ENCODE data around the gene MBOAT7. TPM values are rescaled to one million over a fixed set of nuclear protein-coding genes. Genes with fewer than 3 reads are reported as not detected.

MBOAT7 gene
- total and polyA plus RNA-seq, 2 donors = 8.2 to 24.6 TPM

- no peak overlapping the region for H3K27ac ChIP-seq (ENCODE audit: low read depth in 1 of 2, low read length in 1 of 2)
- peaks cover 17 to 18% of the 10 kb centered on the region in 2 donors for H3K4me1 ChIP-seq (ENCODE audit: control insufficient read depth in 2 of 2, insufficient read depth in 2 of 2, low read length in 2 of 2)
- no peak for DNase-seq (ENCODE audit: low read depth in 6 of 9, low spot score in 9 of 9)
- H3K4me3 ChIP-seq (ENCODE audit: low read length in 2 of 2) = no peak overlapping the region
- H3K27me3 ChIP-seq (ENCODE audit: control insufficient read depth in 2 of 2, insufficient read depth in 1 of 2, low read length in 1 of 2) = no peaks in the 10 kb centered on the region
- H3K36me3 ChIP-seq (ENCODE audit: control insufficient read depth in 2 of 2, insufficient read depth in 2 of 2, low read length in 1 of 2) = peaks cover 17 to 20% of the 10 kb centered on the region in 2 donors
- H3K9me3 ChIP-seq (ENCODE audit: control insufficient read depth in 2 of 2, insufficient read depth in 1 of 2, low read length in 1 of 2) = no peaks in the 10 kb centered on the region
- 97% methylated on average over 11 of the region's 11 CpGs for WGBS
Observed at GRCh38 chr19:54193011-54193410, 3.6 kb upstream of the MBOAT7 start.

DNA sequence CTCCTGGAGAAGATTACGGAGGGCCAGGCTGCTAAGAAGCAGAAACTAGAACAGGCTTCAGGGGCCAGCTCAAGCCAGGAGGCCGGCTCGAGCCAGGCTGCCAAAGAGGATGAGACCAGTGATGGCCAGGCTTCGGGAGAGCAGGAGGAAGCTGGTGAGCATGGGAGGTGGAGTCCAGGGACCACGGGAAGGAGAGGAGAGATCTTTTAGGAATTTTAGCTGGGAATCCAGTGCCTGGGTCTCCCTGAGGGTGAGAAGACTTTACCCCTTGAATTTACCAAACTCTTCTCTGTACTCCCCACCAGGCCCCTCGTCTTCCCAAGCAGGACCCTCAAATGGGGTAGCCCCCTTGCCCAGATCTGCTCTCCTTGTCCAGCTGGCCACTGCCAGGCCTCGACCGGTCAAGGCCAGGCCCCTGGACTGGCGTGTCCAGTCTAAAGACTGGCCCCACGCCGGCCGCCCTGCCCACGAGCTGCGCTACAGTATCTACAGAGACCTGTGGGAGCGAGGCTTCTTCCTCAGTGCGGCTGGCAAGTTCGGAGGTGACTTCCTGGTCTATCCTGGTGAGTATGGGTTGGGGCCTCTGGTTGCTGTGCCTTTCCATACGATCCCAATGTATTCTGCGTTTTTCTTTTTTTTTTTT lies 2.6 kb upstream of the MBOAT7 start:
- Histone ChIP-seq H3K27ac (ENCODE audit: low read depth in 1 of 2, low read length in 1 of 2) (peak overlapping the region; percentile 99), H3K27me3 (ENCODE audit: control insufficient read depth in 2 of 2, insufficient read depth in 1 of 2, low read length in 1 of 2) (no peaks in the 10 kb centered on the region), H3K4me3 (ENCODE audit: low read length in 2 of 2) (peak overlapping the region; percentile 78 to 84), H3K4me1 (ENCODE audit: control insufficient read depth in 2 of 2, insufficient read depth in 2 of 2, low read length in 2 of 2) (peaks cover 19 to 21% of the 10 kb centered on the region in 2 donors), H3K9me3 (ENCODE audit: control insufficient read depth in 2 of 2, insufficient read depth in 1 of 2, low read length in 1 of 2) (no peaks in the 10 kb centered on the region), H3K36me3 (ENCODE audit: control insufficient read depth in 2 of 2, insufficient read depth in 2 of 2, low read length in 1 of 2) (peaks cover 16 to 20% of the 10 kb centered on the region in 2 donors)
- DNase-seq (ENCODE audit: low read depth in 6 of 9, low spot score in 9 of 9) = no peak
- 79% methylated on average over 19 of the region's 19 CpGs for WGBS

GRCh38 chr19:54191011-54191810 lies 1.8 kb upstream of the MBOAT7 start, which contains the start of gene TSEN34:
TSS of gene TSEN34 (plus strand) at chr19:54191308. CDS start at chr19:54191365, 57 bp downstream.
- H3K27ac ChIP-seq (ENCODE audit: low read depth in 1 of 2, low read length in 1 of 2) = peak within 1 kb of the TSS; percentile 99
- no peaks in the 10 kb centered on the region for H3K27me3 ChIP-seq (ENCODE audit: control insufficient read depth in 2 of 2, insufficient read depth in 1 of 2, low read length in 1 of 2)
- H3K9me3 ChIP-seq (ENCODE audit: control insufficient read depth in 2 of 2, insufficient read depth in 1 of 2, low read length in 1 of 2) = no peaks in the 10 kb centered on the region
- H3K4me3 ChIP-seq (ENCODE audit: low read length in 2 of 2) = peak within 1 kb of the TSS; percentile 78 to 84
- H3K4me1 ChIP-seq (ENCODE audit: control insufficient read depth in 2 of 2, insufficient read depth in 2 of 2, low read length in 2 of 2) = peaks cover 19 to 21% of the 10 kb centered on the region in 2 donors
- DNase-seq (ENCODE audit: low read depth in 6 of 9, low spot score in 9 of 9) = peak in 8 of 9 donors; percentile 83 to 96 (median 92)
- H3K36me3 ChIP-seq (ENCODE audit: control insufficient read depth in 2 of 2, insufficient read depth in 2 of 2, low read length in 1 of 2) = peaks cover 23 to 24% of the 10 kb centered on the region in 2 donors
- WGBS = 1% methylated on average over 77 of the region's 77 CpGs

DNA sequence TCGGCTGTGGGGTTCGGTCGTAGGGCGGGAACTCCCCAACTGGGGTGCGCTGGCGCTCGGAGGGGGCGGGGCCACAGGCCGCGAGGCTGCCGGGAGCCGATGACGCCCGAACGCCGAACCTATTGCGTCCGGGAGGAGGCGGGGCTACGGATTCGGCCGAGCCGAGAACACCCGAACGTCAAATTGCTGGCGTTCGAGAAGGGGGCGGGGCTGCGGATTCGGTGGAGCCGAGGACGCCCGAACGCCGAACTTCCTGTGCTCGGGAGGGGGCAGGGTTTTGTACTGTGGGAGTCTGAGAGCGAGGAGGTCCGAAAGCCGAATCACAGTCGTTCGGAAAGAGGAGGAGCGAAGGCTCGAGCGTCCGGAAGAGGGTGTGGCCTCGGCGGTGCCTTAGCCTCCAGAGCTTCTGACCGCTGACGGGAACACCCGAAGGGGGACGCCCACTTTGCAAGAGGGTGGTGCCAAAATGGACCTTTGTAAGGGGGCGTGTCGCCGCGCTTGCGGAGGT lies 1.2 kb upstream of the MBOAT7 start:
- Histone ChIP-seq H3K4me3 (ENCODE audit: low read length in 2 of 2) (peak overlapping the region; percentile 78 to 84), H3K27me3 (ENCODE audit: control insufficient read depth in 2 of 2, insufficient read depth in 1 of 2, low read length in 1 of 2) (no peaks in the 10 kb centered on the region), H3K9me3 (ENCODE audit: control insufficient read depth in 2 of 2, insufficient read depth in 1 of 2, low read length in 1 of 2) (no peaks in the 10 kb centered on the region), H3K27ac (ENCODE audit: low read depth in 1 of 2, low read length in 1 of 2) (peak overlapping the region; percentile 99), H3K4me1 (ENCODE audit: control insufficient read depth in 2 of 2, insufficient read depth in 2 of 2, low read length in 2 of 2) (peaks cover 19 to 21% of the 10 kb centered on the region in 2 donors), H3K36me3 (ENCODE audit: control insufficient read depth in 2 of 2, insufficient read depth in 2 of 2, low read length in 1 of 2) (peaks cover 23% of the 10 kb centered on the region in 2 donors)
- DNase-seq (ENCODE audit: low read depth in 6 of 9, low spot score in 9 of 9) = peak; percentile 97 to 100 (median 100)
- under 1% methylated on average over 56 of the region's 56 CpGs for WGBS

DNA sequence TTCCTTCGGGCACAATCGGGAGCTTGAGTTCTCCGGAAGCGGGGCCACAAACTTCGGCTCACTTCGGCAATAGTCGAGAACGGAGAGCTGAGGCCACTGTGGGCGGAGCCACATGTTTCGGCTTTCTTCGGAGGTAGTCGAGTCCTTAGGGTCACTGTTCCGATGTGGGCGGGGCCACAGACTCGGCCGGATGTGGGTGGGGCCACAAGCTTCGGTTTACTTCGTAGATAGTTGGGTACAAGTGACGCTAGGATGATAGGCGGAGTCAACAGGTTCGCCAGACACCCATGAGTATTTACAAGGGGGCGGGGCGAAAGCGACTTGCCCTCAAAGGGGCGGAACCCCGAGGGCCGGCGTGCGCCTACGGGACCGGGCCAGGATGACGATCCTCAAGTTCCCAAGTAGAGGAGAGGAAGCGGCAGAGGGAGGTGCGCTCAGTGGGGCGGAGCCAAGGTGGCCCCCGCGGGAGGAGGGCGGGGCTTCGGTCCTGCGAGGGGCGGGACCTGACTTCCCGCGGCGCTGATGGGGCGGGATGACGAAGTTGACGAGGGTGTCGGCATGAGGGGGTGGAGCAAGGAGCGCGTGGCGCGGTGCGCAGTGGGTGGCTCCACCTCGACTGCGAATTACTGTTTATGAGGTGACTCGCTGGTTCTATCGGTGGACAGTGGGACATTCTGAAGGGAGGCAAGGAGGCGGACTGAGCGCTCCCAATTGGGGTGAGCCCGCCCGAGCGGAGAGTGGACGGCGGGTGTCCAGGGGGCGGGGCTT lies 539 bp upstream of the MBOAT7 start:
- Histone ChIP-seq H3K4me3 (ENCODE audit: low read length in 2 of 2) (peak overlapping the region; percentile 78 to 84), H3K9me3 (ENCODE audit: control insufficient read depth in 2 of 2, insufficient read depth in 1 of 2, low read length in 1 of 2) (no peaks in the 10 kb centered on the region), H3K27me3 (ENCODE audit: control insufficient read depth in 2 of 2, insufficient read depth in 1 of 2, low read length in 1 of 2) (no peaks in the 10 kb centered on the region), H3K4me1 (ENCODE audit: control insufficient read depth in 2 of 2, insufficient read depth in 2 of 2, low read length in 2 of 2) (peaks cover 19 to 21% of the 10 kb centered on the region in 2 donors), H3K27ac (ENCODE audit: low read depth in 1 of 2, low read length in 1 of 2) (peak overlapping the region; percentile 99), H3K36me3 (ENCODE audit: control insufficient read depth in 2 of 2, insufficient read depth in 2 of 2, low read length in 1 of 2) (peaks cover 18 to 23% of the 10 kb centered on the region in 2 donors)
- DNase-seq (ENCODE audit: low read depth in 6 of 9, low spot score in 9 of 9) = peak; percentile 100
- WGBS = under 1% methylated on average over 65 of the region's 65 CpGs

DNA sequence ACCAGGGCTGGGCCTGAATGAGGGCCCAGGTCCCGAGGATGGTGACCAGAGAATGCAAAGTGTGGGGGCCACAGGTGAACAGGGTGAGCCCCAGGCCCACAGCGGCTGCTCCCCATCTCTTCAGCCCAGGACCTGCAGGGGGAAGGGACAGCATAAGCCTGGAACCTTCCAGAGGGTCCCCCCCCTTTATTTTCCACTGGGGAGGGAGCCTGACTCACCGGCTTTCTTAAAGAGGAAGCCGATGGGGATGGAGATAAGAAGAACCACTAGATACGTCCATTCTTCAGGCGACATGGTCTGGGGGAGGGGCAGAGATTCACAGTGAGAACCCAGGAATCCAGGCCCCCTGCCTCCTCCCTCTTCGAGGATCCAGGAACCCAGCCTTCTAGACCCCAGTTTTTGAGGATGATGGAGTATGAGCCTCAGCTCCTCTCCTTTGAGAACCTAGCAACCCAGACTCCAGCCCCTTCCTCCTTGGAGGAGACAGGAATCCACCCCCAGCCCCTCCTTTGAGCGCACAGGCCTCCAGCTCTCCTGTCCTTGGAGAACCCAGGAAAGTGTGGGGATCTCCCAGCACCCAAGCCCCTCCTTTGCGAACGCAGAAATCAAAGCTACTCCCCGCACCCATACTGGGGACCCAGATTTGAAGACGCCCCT lies 1.0 kb downstream of the MBOAT7 start:
- peak overlapping the region; percentile 54 to 84 for H3K4me3 ChIP-seq (ENCODE audit: low read length in 2 of 2)
- H3K36me3 ChIP-seq (ENCODE audit: control insufficient read depth in 2 of 2, insufficient read depth in 2 of 2, low read length in 1 of 2) = peaks cover 10 to 20% of the 10 kb centered on the region in 2 donors
- H3K27me3 ChIP-seq (ENCODE audit: control insufficient read depth in 2 of 2, insufficient read depth in 1 of 2, low read length in 1 of 2) = no peaks in the 10 kb centered on the region
- WGBS = 3% methylated on average over 12 of the region's 12 CpGs
- peaks cover 19 to 21% of the 10 kb centered on the region in 2 donors for H3K4me1 ChIP-seq (ENCODE audit: control insufficient read depth in 2 of 2, insufficient read depth in 2 of 2, low read length in 2 of 2)
- peak in 1 of 9 donors; percentile 52 for DNase-seq (ENCODE audit: low read depth in 6 of 9, low spot score in 9 of 9)
- peak overlapping the region; percentile 17 to 56 for H3K27ac ChIP-seq (ENCODE audit: low read depth in 1 of 2, low read length in 1 of 2)
- H3K9me3 ChIP-seq (ENCODE audit: control insufficient read depth in 2 of 2, insufficient read depth in 1 of 2, low read length in 1 of 2) = no peaks in the 10 kb centered on the region

DNA sequence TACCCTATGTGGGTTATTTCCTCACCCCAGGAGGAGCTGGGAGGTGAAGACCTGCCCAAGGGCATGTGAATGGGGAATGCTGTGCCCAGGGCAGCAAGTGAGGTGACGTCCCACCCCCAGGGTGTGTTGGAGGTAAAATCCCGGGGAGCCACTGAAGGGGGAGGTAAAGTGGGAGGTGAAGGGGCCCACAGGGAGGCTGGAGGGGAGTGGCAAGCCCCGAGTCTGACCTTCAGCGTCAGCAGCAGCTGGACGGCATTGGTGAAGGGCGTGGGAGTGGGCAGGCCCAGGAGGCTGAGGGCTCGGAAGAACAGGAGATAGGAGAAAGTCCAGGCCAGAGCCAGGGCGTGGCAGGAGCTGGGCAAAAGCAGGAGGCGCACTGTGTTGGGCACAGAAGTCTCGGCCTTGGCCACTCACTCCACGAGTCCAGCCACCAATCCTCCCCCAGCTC lies 2.4 kb downstream of the MBOAT7 start:
- no peak overlapping the region for H3K27ac ChIP-seq (ENCODE audit: low read depth in 1 of 2, low read length in 1 of 2)
- DNase-seq (ENCODE audit: low read depth in 6 of 9, low spot score in 9 of 9) = no peak
- H3K4me1 ChIP-seq (ENCODE audit: control insufficient read depth in 2 of 2, insufficient read depth in 2 of 2, low read length in 2 of 2) = peaks cover 15% of the 10 kb centered on the region in 2 donors
- no peaks in the 10 kb centered on the region for H3K9me3 ChIP-seq (ENCODE audit: control insufficient read depth in 2 of 2, insufficient read depth in 1 of 2, low read length in 1 of 2)
- no peaks in the 10 kb centered on the region for H3K27me3 ChIP-seq (ENCODE audit: control insufficient read depth in 2 of 2, insufficient read depth in 1 of 2, low read length in 1 of 2)
- 98% methylated on average over 11 of the region's 11 CpGs for WGBS
- H3K4me3 ChIP-seq (ENCODE audit: low read length in 2 of 2) = no peak overlapping the region
- peaks cover 4 to 17% of the 10 kb centered on the region in 2 donors for H3K36me3 ChIP-seq (ENCODE audit: control insufficient read depth in 2 of 2, insufficient read depth in 2 of 2, low read length in 1 of 2)

- no peak overlapping the region for H3K27ac ChIP-seq (ENCODE audit: low read depth in 1 of 2, low read length in 1 of 2)
- H3K9me3 ChIP-seq (ENCODE audit: control insufficient read depth in 2 of 2, insufficient read depth in 1 of 2, low read length in 1 of 2) = no peaks in the 10 kb centered on the region
- peaks cover 4 to 17% of the 10 kb centered on the region in 2 donors for H3K36me3 ChIP-seq (ENCODE audit: control insufficient read depth in 2 of 2, insufficient read depth in 2 of 2, low read length in 1 of 2)
- no peak for DNase-seq (ENCODE audit: low read depth in 6 of 9, low spot score in 9 of 9)
- H3K4me1 ChIP-seq (ENCODE audit: control insufficient read depth in 2 of 2, insufficient read depth in 2 of 2, low read length in 2 of 2) = peaks cover 10 to 11% of the 10 kb centered on the region in 2 donors
- WGBS = 96% methylated on average over 8 of the region's 8 CpGs
- H3K4me3 ChIP-seq (ENCODE audit: low read length in 2 of 2) = no peak overlapping the region
- no peaks in the 10 kb centered on the region for H3K27me3 ChIP-seq (ENCODE audit: control insufficient read depth in 2 of 2, insufficient read depth in 1 of 2, low read length in 1 of 2)
Observed at GRCh38 chr19:54186351-54186750, 3.0 kb downstream of the MBOAT7 start.
